ENCODE data around the gene PKDCC. TPM values are rescaled to one million over a fixed set of nuclear protein-coding genes. Genes with fewer than 3 reads are reported as not detected.
A peak's percentile ranks its signal among the peaks of the same experiment; 100 is the strongest.

Gene PKDCC
- total and polyA plus RNA-seq, 2 of the 13 experiments (the other 11 are each of a cell fraction or from before 2014, with no cell fraction given), result 52.6 to 58.8 TPM

GRCh38 chr2:42055573-42056514 lies 8.0 kb downstream of the PKDCC start (continued):
- TF ChIP-seq, protein P1, sequence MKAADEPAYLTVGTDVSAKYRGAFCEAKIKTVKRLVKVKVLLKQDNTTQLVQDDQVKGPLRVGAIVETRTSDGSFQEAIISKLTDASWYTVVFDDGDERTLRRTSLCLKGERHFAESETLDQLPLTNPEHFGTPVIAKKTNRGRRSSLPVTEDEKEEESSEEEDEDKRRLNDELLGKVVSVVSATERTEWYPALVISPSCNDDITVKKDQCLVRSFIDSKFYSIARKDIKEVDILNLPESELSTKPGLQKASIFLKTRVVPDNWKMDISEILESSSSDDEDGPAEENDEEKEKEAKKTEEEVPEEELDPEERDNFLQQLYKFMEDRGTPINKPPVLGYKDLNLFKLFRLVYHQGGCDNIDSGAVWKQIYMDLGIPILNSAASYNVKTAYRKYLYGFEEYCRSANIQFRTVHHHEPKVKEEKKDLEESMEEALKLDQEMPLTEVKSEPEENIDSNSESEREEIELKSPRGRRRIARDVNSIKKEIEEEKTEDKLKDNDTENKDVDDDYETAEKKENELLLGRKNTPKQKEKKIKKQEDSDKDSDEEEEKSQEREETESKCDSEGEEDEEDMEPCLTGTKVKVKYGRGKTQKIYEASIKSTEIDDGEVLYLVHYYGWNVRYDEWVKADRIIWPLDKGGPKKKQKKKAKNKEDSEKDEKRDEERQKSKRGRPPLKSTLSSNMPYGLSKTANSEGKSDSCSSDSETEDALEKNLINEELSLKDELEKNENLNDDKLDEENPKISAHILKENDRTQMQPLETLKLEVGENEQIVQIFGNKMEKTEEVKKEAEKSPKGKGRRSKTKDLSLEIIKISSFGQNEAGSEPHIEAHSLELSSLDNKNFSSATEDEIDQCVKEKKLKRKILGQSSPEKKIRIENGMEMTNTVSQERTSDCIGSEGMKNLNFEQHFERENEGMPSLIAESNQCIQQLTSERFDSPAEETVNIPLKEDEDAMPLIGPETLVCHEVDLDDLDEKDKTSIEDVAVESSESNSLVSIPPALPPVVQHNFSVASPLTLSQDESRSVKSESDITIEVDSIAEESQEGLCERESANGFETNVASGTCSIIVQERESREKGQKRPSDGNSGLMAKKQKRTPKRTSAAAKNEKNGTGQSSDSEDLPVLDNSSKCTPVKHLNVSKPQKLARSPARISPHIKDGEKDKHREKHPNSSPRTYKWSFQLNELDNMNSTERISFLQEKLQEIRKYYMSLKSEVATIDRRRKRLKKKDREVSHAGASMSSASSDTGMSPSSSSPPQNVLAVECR (CRISPR knock-in tag; IDR thresholded peaks at IDR 0.05; ENCODE audit: borderline replicate concordance), result peak; percentile 77; the same call in 1 of the 2 replicates
- TF ChIP-seq ZNF563 (CRISPR knock-in tag; IDR thresholded peaks at IDR 0.05), result no peak
- TF ChIP-seq EED (CRISPR knock-in tag; IDR thresholded peaks at IDR 0.05), result no peak
- TF ChIP-seq, protein P2, sequence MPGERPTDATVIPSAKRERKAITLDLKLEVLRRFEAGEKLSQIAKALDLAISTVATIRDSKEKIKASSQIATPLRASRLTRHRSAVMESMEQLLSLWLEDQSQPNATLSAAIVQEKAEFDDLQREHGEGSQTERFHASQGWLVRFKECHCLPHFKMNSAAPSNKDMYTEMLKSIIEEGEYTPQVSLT (CRISPR knock-in tag; IDR thresholded peaks at IDR 0.05; ENCODE audit: borderline replicate concordance, low read depth), result no peak
- TF ChIP-seq ZNF414 (CRISPR knock-in tag; IDR thresholded peaks at IDR 0.05), result peak; percentile 84; the same call in 1 of the 2 replicates
- TF ChIP-seq, protein P3, sequence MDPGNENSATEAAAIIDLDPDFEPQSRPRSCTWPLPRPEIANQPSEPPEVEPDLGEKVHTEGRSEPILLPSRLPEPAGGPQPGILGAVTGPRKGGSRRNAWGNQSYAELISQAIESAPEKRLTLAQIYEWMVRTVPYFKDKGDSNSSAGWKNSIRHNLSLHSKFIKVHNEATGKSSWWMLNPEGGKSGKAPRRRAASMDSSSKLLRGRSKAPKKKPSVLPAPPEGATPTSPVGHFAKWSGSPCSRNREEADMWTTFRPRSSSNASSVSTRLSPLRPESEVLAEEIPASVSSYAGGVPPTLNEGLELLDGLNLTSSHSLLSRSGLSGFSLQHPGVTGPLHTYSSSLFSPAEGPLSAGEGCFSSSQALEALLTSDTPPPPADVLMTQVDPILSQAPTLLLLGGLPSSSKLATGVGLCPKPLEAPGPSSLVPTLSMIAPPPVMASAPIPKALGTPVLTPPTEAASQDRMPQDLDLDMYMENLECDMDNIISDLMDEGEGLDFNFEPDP (CRISPR knock-in tag; conservative IDR thresholded peaks at IDR 0.05), result no peak
- no peak for TF ChIP-seq EZH2 (conservative IDR thresholded peaks at IDR 0.05; ENCODE audit: low read depth, low read length)
- no peak for TF ChIP-seq ISX (CRISPR knock-in tag; conservative IDR thresholded peaks at IDR 0.05)
- TF ChIP-seq, protein P4, sequence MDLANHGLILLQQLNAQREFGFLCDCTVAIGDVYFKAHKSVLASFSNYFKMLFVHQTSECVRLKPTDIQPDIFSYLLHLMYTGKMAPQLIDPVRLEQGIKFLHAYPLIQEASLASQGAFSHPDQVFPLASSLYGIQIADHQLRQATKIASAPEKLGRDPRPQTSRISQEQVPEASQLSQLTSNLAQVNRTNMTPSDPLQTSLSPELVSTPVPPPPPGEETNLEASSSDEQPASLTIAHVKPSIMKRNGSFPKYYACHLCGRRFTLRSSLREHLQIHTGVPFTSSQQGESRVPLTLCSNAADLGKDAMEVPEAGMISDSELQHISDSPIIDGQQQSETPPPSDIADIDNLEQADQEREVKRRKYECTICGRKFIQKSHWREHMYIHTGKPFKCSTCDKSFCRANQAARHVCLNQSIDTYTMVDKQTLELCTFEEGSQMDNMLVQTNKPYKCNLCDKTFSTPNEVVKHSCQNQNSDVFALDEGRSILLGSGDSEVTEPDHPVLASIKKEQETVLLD (CRISPR knock-in tag; IDR thresholded peaks at IDR 0.05; ENCODE audit: low read depth), result no peak
- TF ChIP-seq ZNF605 (CRISPR knock-in tag; IDR thresholded peaks at IDR 0.05), result peak; percentile 66; the same call in 1 of the 2 replicates
- TF ChIP-seq ISL2 (CRISPR knock-in tag; IDR thresholded peaks at IDR 0.05), result peak; percentile 80
- TF ChIP-seq AKAP8 (CRISPR knock-in tag; IDR thresholded peaks at IDR 0.05), result no peak
- TF ChIP-seq MLLT10 (CRISPR knock-in tag; IDR thresholded peaks at IDR 0.05), result no peak
- TF ChIP-seq, protein P5, sequence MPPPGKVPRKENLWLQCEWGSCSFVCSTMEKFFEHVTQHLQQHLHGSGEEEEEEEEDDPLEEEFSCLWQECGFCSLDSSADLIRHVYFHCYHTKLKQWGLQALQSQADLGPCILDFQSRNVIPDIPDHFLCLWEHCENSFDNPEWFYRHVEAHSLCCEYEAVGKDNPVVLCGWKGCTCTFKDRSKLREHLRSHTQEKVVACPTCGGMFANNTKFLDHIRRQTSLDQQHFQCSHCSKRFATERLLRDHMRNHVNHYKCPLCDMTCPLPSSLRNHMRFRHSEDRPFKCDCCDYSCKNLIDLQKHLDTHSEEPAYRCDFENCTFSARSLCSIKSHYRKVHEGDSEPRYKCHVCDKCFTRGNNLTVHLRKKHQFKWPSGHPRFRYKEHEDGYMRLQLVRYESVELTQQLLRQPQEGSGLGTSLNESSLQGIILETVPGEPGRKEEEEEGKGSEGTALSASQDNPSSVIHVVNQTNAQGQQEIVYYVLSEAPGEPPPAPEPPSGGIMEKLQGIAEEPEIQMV (CRISPR knock-in tag; IDR thresholded peaks at IDR 0.05; ENCODE audit: low read depth), result 0 out of 2 replicates have a peak, but pooled peaks have one; percentile 20
- TF ChIP-seq SMAD1 (CRISPR knock-in tag; IDR thresholded peaks at IDR 0.05; ENCODE audit: borderline replicate concordance, low read depth), result 0 out of 2 replicates have a peak, but pooled peaks have one; percentile 51
- peak; percentile 25; the same call in 1 of the 2 replicates for TF ChIP-seq YEATS2 (CRISPR knock-in tag; IDR thresholded peaks at IDR 0.05; ENCODE audit: borderline replicate concordance)

Measured in HepG2 (cell line).